Islet precursor cell (in vitro differentiated cells): Measurements from ENCODE around the gene RCBTB1.
"Not testable (repeated sequence)": the region's sequence is repeated elsewhere in the genome, so short reads cannot be mapped to it uniquely, and the experiment has no call there.

Source experiments
- DNase-seq: peaks from one replicate; pipeline ENCODE4 v3.0.0-alpha.2; 2018

The RCBTB1 gene

GRCh38 chr13:49602615-49603014 lies 17.3 kb upstream of the RCBTB1 start:
- not testable (repeated sequence) for DNase-seq

DNA sequence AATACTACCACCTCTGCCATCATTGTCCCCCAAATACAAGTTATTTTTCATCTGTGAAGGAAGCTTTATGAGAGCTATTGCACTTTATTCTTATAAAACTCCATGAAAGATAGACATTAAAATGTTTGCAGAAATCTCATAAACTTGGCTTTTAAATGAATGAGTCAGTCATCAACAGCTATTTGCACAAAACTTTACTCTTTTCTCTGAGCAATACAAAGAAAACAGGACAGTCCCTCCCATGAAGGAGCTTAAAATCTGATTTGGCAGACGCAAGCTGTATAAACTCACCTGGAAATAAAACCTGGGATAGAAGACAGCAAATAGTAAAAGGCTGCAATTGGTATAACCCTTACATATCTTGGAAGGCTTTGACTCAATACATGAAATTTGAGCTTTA lies 16.6 kb upstream of the RCBTB1 start:
- DNase-seq, result no peak

GRCh38 chr13:49597043-49597641 lies 11.8 kb upstream of the RCBTB1 start:
- DNase-seq, result no peak

DNA sequence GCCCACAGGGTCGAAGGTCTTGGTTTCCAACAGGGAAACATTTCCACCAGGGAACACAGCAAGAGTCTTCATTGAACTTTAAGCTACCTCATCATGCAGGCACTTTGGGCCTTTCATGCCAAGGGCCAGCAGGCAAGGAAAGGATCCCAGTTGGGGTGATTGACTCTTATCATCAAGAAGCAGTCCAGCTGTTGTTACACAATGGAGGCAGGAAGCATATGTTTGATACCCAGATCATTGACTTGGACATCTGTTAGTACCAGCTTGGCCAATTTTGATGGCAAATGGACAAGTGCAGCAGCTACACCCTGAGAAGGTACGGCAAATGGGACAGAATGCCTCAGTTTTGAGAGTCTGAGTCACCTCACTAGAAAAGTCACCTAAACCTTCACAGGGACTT lies 10.9 kb upstream of the RCBTB1 start:
- no peak for DNase-seq

GRCh38 chr13:49594576-49594975 lies 9.2 kb upstream of the RCBTB1 start:
- no peak for DNase-seq

DNA sequence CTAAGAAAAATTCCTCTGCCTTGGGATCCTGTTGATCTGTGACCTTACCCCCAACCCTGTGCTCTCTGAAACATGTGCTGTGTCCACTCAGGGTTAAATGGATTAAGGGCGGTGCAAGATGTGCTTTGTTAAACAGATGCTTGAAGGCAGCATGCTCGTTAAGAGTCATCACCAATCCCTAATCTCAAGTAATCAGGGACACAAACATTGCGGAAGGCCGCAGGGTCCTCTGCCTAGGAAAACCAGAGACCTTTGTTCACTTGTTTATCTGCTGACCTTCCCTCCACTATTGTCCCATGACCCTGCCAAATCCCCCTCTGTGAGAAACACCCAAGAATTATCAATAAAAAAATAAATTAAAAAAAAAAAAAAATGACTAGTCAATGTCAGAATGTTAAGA lies 8.5 kb upstream of the RCBTB1 start:
- DNase-seq, result not testable (repeated sequence)

DNA sequence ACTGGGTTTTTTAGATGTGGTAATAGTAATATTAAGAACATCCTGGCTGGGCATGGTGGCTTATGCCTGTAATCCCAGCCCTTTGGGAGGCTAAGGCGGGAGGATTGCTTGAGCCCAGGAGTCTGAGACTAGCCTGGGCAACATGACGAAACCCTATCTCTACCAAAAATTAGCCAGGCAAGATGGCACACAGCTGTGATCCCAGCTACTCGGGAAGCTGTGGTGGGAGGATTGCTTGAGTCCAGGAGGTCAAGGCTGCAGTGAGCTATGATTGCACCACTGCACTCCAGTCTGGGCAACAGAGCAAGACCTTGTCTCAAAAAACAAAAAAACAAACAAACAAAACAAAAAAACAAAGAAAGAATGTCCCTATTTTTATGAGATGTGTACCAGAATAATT lies 5.4 kb upstream of the RCBTB1 start:
- DNase-seq, result not testable (repeated sequence)

DNA sequence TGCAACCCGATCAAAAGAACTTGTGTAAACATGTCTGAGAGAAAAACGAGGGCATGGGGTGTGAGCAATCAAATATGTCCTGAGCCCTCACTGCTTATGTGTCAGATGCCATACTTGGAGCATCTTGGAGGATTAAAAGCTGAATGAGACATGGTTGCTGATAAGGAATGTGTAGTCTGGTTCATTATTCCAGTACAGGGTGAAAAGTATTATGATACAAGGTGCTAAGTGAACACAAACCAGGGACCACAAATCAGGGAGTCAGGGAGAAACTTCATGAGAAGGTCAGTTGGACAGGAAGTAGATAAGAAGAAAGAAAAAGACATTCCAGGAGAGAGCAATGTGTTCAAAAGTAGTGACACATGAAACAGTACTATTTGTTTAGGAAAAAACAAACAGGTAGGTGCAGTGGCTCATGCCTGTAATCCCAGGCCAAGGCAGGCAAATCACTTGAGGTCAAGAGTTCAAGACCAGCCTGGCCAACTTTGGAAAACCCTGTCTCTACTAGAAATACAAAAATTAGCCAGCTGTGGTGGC lies 2.0 kb upstream of the RCBTB1 start:
- no peak for DNase-seq

DNA sequence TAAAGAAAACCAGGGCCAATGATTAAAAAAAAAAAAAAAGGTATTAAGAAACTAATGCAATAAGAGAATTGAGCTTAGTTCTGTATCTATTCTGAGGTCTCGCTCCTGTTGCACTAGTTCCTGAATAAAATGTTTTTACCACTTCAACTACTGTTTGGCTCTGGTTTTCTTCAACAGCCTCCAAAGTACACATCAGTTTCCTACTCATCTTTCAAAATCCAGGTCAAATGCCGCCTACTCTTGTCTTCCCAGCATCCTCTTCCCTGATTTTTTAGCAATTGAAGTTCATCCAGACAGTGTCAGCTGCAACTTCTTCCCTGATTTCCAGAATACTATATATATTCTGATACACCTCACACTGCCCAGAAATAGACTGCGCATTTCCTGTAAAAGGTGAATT lies 1.4 kb upstream of the RCBTB1 start:
- DNase-seq, result no peak

GRCh38 chr13:49584771-49585182 lies 581 bp downstream of the RCBTB1 start:
- no peak for DNase-seq

DNA sequence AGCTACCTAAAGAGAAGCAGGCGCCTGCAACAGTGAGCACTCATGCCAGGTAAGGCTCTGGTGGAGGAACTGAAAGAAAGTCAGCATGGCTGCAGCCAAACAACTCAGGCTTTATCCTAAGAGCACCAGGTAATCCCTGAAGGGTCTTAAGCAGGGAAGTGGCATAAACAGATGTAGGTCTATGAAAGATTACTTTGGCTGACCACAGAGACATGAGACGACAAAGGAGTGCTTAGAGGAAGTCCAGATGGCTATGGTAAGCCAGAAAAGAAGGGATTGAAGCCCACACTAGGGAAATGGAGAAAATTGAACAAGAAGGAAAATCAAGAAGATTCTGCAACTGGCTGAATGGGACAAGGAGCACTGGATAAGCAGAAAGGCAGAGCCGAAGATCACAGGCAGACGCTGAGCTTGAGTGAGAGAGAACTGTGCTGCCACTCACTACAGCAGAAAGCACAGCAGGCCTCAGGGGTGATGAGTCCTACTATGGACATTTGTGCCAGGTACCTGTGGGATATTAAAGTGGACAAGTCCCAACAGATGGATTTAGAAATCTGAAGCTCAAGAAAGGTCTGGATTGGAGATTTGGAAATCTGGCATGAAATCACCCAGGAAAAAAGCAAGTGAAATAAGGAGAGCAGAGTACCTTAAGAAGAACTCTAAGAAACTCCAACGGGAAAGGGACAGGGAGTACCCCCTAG lies 4.2 kb downstream of the RCBTB1 start:
- DNase-seq, result no peak

DNA sequence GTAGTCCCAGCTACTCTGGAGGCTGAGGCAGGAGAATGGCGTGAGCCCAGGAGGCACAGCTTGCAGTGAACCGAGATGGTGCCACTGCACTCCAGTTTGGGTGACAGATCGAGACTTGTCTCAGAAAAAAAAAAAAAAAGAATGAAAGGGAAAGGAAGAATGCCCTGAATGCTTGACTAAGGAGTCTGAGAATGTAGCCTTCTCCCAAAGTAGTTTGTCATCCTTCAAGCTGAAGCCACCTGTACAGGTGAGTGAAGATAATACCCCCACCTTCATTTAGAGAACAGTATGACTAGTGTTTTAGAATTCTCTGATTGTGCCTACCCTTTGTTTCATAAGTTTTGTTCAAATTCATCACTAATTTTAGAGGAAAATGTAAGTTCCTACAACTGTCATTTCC lies 5.9 kb downstream of the RCBTB1 start:
- no peak for DNase-seq

- DNase-seq, result no peak
Observed at GRCh38 chr13:49571299-49572240, 13.8 kb downstream of the RCBTB1 start.

- DNase-seq, result no peak
Observed at GRCh38 chr13:49569993-49570689, 15.2 kb downstream of the RCBTB1 start.

GRCh38 chr13:49567491-49567890 lies 17.9 kb downstream of the RCBTB1 start:
- DNase-seq, result peak; percentile 32

GRCh38 chr13:49566461-49566860 lies 18.9 kb downstream of the RCBTB1 start:
- DNase-seq, result no peak

- not testable (repeated sequence) for DNase-seq
Observed at GRCh38 chr13:49565461-49565860, 19.9 kb downstream of the RCBTB1 start.

DNA sequence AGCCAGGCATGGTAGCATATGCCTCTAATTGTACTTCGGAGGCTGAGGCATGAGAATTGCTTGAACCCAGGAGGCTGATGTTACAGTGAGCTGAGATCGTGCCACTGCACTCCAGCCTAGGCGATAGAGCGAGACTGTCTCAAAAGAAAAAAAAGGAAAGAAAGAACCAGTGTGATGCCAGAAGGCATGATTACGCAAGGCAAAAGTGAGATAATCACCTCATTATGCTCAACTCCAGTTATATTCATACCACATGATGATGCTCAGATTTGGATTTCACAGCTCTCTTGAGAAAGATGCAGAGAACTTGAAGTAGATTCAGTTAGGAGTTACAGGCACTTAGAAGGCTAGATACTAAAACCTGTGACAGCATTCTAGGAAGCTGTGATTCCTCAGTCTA lies 21.8 kb downstream of the RCBTB1 start:
- DNase-seq, result no peak

DNA sequence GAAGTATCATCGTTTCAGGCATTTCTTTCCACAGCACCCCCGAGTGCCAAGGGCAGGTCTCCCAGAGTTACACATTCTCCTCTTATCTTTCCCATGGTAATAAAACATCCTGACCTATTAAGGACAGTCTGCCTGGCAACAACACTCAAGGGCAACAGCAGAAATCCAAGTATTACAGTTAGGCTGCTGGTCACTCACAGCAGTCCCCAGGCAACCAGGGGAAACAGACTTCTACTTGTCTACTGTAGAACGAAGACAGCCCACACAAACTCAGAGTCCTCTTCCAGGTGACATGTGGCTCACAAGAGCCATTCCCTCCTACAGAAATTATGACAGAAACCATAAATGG lies 24.3 kb downstream of the RCBTB1 start:
- peak; percentile 56 for DNase-seq

- DNase-seq, result no peak
Observed at GRCh38 chr13:49560270-49561061, 24.9 kb downstream of the RCBTB1 start.

GRCh38 chr13:49559006-49559405 lies 26.4 kb downstream of the RCBTB1 start:
- no peak for DNase-seq

- DNase-seq, result no peak
Observed at GRCh38 chr13:49554387-49554786, 31.0 kb downstream of the RCBTB1 start.
